Fibroblast of pulmonary artery (primary cell): ENCODE data around the gene PPP1R3D.

ENCODE experiments used
- DNase-seq: peaks from one replicate; pipeline ENCODE4 v3.0.0-alpha.2; 2010; ENCODE audit warnings: low read depth
- H3K4me3 ChIP-seq: replicated peaks from 2 replicates; pipeline ENCODE4 v1.5.1; 2011; ENCODE audit warnings: low read depth, mild to moderate bottlenecking, control low read depth, low read length, moderate library complexity
- CTCF ChIP-seq: IDR thresholded peaks from 2 replicates; pipeline ENCODE4 v1.5.1; 2011; ENCODE audit warnings: mild to moderate bottlenecking, control low read depth, low read length, inconsistent platforms; ENCODE audit errors: missing control alignments

Gene PPP1R3D

GRCh38 chr20:59936409-59936808, 3.7 kb downstream of the PPP1R3D start:
- DNase-seq, result no peak
- H3K4me3 ChIP-seq, result no peak overlapping the region
- no peak for TF ChIP-seq CTCF

- no peak overlapping the region for H3K4me3 ChIP-seq
- no peak for DNase-seq
- TF ChIP-seq CTCF, result no peak
Observed at GRCh38 chr20:59935457-59936185, 4.5 kb downstream of the PPP1R3D start.

- peak; percentile 64 for DNase-seq
- H3K4me3 ChIP-seq, result peak overlapping the region; percentile 60
- peak; percentile 59 for TF ChIP-seq CTCF
Observed at GRCh38 chr20:59933849-59934585, 6.1 kb downstream of the PPP1R3D start.

- peak; percentile 35 for DNase-seq
- TF ChIP-seq CTCF, result no peak
- peak within 1 kb of the TSS; percentile 60 for H3K4me3 ChIP-seq
Observed at GRCh38 chr20:59933296-59933848, 6.7 kb downstream of the PPP1R3D start, which contains the start of gene SYCP2. Gene SYCP2 (minus strand): TSS chr20:59933637. CDS start chr20:59922413, 11,224 bp downstream.

- no peak for TF ChIP-seq CTCF
- DNase-seq, result no peak
- no peak overlapping the region for H3K4me3 ChIP-seq
Observed at GRCh38 chr20:59932616-59933295, 7.3 kb downstream of the PPP1R3D start.

GRCh38 chr20:59931511-59932312, 8.4 kb downstream of the PPP1R3D start:
- no peak for TF ChIP-seq CTCF
- DNase-seq, result no peak
- H3K4me3 ChIP-seq, result no peak overlapping the region
